UCSD-AML1 (cell line): Measurements from ENCODE around the gene GSTA1.
"Not testable (repeated sequence)": the region's sequence is repeated elsewhere in the genome, so short reads cannot be mapped to it uniquely, and the experiment has no call there.

Experiments used
- DNase-seq: peaks from one replicate; lab custom pipeline; 2025; ENCODE audit not compliant: unreplicated experiment; lab: John Stamatoyannopoulos, UW

The GSTA1 gene

GRCh38 chr6:52759085-52759484 is 44.5 kb downstream of the GSTA1 start:
- no peak for DNase-seq

DNA sequence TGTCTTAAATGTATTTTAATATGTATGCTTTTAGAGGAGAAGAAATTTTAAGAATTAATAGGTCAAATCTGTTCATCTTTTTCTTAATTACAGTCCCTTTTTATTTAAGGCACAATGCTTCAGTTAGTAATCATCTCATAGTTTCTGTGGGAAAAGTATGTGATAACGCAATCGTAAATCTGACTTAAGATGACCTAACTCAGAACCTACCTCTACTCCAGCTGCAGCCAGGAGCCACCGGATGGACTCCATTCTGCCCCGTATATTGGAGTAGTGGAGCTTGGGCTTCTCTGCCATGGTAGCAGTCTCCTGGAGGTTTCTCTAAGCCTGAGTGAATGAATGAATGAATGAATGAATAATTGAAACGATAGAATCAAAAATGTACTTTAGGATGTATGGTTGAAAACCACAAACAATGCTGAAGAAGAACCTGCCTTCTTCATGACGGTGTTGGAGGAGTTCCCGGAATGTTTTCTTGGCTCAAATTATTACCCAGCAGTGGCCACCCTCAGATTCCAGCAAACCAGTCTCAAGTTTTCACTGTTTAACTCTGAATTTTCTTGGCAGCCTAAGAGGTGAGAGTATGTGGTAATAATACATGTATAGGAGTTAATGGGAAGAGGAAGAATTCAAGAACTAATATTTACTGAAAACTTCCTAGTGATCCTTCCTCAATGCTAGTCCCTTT is 45.8 kb downstream of the GSTA1 start:
- not testable (repeated sequence) for DNase-seq

DNA sequence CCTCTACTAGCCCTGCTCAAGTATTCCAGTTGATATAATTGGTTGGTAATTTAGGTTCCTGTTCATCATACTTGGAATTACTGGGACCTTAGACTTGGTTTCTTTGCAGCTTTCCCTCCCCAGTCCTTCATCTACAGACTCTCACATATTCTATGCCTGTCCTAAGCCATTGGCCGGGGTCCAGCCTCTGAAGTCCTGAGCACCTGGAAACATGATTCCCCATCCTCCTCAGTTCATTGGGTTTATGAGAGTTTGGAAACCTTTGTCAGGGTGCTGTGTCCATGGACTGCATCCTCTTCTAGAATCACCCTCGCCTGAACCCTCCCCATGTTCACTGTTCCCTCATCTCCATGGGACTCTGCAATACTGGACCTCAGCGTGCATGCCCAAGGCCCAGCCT is 49.2 kb downstream of the GSTA1 start:
- no peak for DNase-seq

DNA sequence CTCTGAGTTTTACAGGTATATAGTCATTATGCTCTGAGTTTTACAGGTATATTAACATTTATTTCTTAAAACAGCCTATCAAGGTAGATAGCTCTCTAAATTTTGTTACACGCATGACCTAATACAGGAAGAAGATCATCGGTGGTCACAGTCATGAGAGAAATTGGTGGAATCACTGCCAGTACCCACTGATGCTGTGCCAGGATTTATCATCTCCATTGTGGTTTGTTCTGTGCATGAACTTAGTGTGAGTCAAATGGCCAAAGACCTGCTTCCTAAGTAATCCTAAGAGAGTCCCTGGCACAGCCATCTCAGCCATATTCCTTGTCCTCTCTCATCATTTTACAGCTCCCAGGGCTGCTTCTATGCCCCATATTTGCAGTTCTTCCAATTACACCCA is 50.5 kb downstream of the GSTA1 start:
- not testable (repeated sequence) for DNase-seq

DNA sequence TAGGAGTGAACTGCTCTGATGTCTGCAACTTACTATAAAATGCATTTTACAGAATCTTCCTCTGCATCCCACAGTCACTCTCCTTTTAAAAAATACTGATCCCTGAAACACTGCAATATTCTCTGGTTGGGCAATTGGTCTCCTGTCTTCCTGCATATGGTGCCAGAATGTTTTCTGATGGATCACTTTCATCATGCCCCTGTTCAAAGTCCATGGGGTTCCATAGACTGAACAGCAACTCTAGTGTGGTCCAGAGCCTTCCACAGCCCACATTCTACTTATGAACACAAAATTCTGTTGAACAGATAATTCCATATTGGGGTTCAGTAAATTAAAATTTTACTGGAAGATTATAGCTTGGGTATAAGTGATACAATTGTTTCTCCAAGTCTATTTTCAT is 51.3 kb downstream of the GSTA1 start:
- DNase-seq: no peak

DNA sequence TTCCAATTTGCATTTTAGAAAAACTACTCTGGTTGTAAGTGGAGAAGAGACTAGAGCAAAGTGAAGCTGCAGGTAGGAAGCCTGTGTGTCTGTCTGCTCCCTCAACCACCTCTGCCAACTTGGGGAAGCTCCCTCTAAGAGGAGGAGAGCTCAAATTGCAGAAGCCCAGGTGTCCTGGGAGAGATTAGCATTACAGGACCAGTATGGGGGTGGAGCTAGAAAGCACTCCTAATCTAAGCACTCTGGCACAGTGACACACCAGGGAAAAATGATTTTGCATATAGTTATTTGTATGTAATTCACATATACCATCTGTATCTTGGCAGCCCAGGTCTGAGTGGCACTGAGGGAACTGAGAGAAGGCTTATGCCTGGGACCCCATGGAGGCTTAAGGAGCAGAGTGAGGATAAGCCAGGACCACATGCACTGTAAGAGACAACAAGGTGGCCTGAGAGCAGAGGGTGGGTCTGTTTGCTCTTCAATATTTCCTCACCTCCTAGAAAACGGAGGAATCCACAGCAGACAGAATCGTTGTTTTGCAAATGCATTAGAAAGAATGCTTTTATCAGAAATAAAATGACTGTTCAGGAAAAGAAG is 54.0 kb downstream of the GSTA1 start:
- no peak for DNase-seq

- not testable (repeated sequence) for DNase-seq
Measured at GRCh38 chr6:52747301-52747700, 56.3 kb downstream of the GSTA1 start.

DNA sequence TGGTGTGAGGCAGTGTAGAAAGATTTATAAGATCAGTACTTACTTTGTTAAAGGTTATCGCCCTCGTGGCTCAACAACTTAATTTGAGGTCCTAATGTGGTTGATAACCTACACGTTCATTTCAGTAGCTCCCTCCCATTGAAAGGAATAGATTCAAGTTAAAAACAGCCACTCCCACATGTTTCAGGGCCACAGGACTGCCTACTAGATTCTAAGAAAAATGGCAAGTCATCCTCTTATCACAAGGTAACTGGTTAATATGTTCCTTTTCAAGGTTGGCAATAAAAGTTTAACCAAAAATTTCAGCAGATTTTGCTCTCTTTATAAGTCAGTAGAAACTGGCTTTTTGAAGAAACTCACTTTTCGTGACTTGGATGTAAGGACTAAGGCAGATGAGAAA is 57.4 kb downstream of the GSTA1 start:
- no peak for DNase-seq

GRCh38 chr6:52745764-52746201 is 57.8 kb downstream of the GSTA1 start:
- no peak for DNase-seq

DNA sequence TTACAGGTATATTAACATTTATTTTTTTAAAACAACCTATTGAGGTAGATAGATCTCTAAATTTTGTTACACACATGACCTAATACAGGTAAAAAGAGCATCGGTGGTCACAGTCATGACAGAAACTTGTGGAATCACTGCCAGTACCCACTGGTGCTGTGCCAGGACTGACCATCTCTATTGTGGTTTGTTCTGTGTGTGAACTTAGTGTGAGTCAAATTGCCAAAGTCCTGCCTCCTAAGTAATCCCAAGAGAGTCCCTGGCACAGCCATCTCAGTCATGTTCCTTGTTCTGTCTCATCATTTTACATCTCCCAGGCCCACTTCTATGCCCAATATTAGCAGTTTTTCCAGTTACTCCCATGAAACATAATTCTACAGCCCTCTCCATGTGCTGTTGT is 61.7 kb downstream of the GSTA1 start:
- no peak for DNase-seq
